Measurements from ENCODE around the gene SEC24B.

Gene SEC24B

GRCh38 chr4:109432696-109433095 is 919 bp upstream of the SEC24B start:
- TF ChIP-seq ZFX (IDR thresholded peaks at IDR 0.05; ENCODE audit: borderline replicate concordance) (no peak), CTCF (IDR thresholded peaks at IDR 0.05) (no peak)
- peak overlapping the region; percentile 81 for H3K27ac ChIP-seq

GRCh38 chr4:109434007-109434971 is 674 bp downstream of the SEC24B start:
- peak overlapping the region; percentile 81 for H3K27ac ChIP-seq
- no peak for TF ChIP-seq CTCF (IDR thresholded peaks at IDR 0.05)
- TF ChIP-seq ZFX (IDR thresholded peaks at IDR 0.05; ENCODE audit: borderline replicate concordance), result no peak

DNA sequence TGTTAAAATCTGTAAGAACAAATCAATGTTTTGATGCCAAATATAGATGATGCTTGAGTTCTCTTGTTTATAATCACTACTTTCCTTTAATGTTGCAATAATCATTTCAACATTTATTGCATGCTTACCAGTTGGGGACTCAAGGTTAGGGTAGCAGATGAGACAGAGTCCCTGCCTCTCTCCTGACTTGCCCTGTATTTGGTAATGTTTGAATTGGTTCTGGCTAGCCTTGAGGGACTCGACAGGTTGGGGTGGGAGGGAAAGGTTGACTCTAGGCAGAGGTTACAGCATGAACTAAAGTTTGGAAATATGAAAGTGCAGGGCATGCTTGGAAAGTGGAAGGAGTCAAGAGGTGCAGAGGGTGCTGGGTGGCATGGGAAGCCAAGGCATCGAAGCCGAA is 2.0 kb downstream of the SEC24B start:
- no peak overlapping the region for H3K27ac ChIP-seq

GRCh38 chr4:109436504-109436903 is 2.9 kb downstream of the SEC24B start:
- no peak for TF ChIP-seq CTCF (IDR thresholded peaks at IDR 0.05)
- TF ChIP-seq ZFX (IDR thresholded peaks at IDR 0.05; ENCODE audit: borderline replicate concordance), result no peak
- no peak overlapping the region for H3K27ac ChIP-seq

More for the DNA sequence above, 2.0 kb downstream of the SEC24B start:
- TF ChIP-seq CTCF (IDR thresholded peaks at IDR 0.05), result no peak
- TF ChIP-seq ZFX (IDR thresholded peaks at IDR 0.05; ENCODE audit: borderline replicate concordance), result no peak

DNA sequence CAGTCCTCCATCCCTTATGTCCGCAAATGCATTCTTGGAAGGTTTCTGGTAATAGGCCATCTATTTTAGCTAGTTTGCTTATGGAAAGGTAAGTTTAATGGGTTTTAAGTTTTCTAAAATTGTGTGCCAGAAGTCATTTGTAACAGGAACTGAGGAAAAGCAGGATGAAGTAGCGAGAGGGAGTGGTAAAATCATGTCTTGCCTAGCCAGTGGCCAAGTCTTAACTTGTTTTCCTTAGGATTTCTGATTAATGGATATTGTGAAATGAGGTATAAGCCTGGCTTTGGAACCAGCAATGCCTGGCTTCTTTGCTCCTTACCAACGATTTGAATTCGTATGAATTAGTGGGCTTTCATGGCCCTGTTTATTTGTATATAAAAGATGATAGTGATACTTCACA is 7.3 kb downstream of the SEC24B start:
- H3K27ac ChIP-seq, result no peak overlapping the region
- TF ChIP-seq ZFX (IDR thresholded peaks at IDR 0.05; ENCODE audit: borderline replicate concordance) (no peak), CTCF (IDR thresholded peaks at IDR 0.05) (no peak)

GRCh38 chr4:109441862-109442458 is 8.3 kb downstream of the SEC24B start:
- TF ChIP-seq CTCF (IDR thresholded peaks at IDR 0.05), result no peak
- no peak for TF ChIP-seq ZFX (IDR thresholded peaks at IDR 0.05; ENCODE audit: borderline replicate concordance)
- no peak overlapping the region for H3K27ac ChIP-seq

All from 22Rv1 (cell line).